H9 (cell line): ENCODE data around the gene IP6K3. TPM values are rescaled to one million over a fixed set of nuclear protein-coding genes. Genes with fewer than 3 reads are reported as not detected.

ENCODE experiments used
- DNase-seq: peaks from one replicate; pipeline ENCODE4 v3.0.0-alpha.2; 2017
- H2AFZ ChIP-seq: one replicate; pipeline ENCODE4 v1.6.1; 2013; ENCODE audit warnings: mild to moderate bottlenecking, low read length, control low read depth, moderate library complexity
- H2AK5ac ChIP-seq: 2 replicates; pipeline ENCODE4 v1.6.1; 2013; ENCODE audit warnings: low read length, control low read depth, mixed read lengths; ENCODE audit not compliant: insufficient read length
- H2BK120ac ChIP-seq: one replicate; pipeline ENCODE4 v1.6.1; 2013; ENCODE audit warnings: low read depth, mild to moderate bottlenecking, low read length, control low read depth, inconsistent platforms; ENCODE audit not compliant: poor library complexity, severe bottlenecking
- H2BK12ac ChIP-seq: 2 replicates; pipeline ENCODE4 v1.6.1; 2013; ENCODE audit warnings: low read length, control low read depth, mixed read lengths, low read depth; ENCODE audit not compliant: insufficient read length
- H2BK15ac ChIP-seq: 2 replicates; pipeline ENCODE4 v1.6.1; 2013; ENCODE audit warnings: low read depth, low read length, control low read depth
- H2BK20ac ChIP-seq: one replicate; pipeline ENCODE4 v1.6.1; 2013; ENCODE audit warnings: low read depth, mild to moderate bottlenecking, low read length, control low read depth, inconsistent platforms; ENCODE audit not compliant: poor library complexity, severe bottlenecking
- H2BK5ac ChIP-seq: 2 replicates; pipeline ENCODE4 v1.6.1; 2013; ENCODE audit warnings: low read length, control low read depth, mixed read lengths; ENCODE audit not compliant: insufficient read length
- H3K14ac ChIP-seq: 2 replicates; pipeline ENCODE4 v1.6.1; 2013; ENCODE audit warnings: low read length, control low read depth; ENCODE audit not compliant: insufficient read depth
- H3K18ac ChIP-seq: 2 replicates; pipeline ENCODE4 v1.6.1; 2013; ENCODE audit warnings: low read depth, mild to moderate bottlenecking, mixed read lengths, low read length, control low read depth; ENCODE audit not compliant: insufficient read length
- H3K23ac ChIP-seq: 2 replicates; pipeline ENCODE4 v1.6.1; 2013; ENCODE audit warnings: low read length, control low read depth, mixed read lengths, low read depth; ENCODE audit not compliant: insufficient read length
- H3K23me2 ChIP-seq: 2 replicates; pipeline ENCODE4 v1.6.1; 2013; ENCODE audit warnings: low read depth, mild to moderate bottlenecking, mixed read lengths, low read length, control low read depth; ENCODE audit not compliant: insufficient read length, poor library complexity, severe bottlenecking
- H3K27ac ChIP-seq: 2 replicates; pipeline ENCODE4 v1.5.1; 2013; ENCODE audit warnings: low read length, control low read depth, mixed read lengths, low read depth; ENCODE audit not compliant: insufficient read length
- H3K27me3 ChIP-seq: 2 replicates; pipeline ENCODE4 v1.6.1; 2013; ENCODE audit warnings: low read length, control low read depth, inconsistent platforms; ENCODE audit not compliant: insufficient read depth
- H3K4ac ChIP-seq: 2 replicates; pipeline ENCODE4 v1.6.1; 2013; ENCODE audit warnings: low read depth, mild to moderate bottlenecking, control low read depth, inconsistent platforms, low read length, moderate library complexity
- H3K4me1 ChIP-seq: 2 replicates; pipeline ENCODE4 v1.6.1; 2013; ENCODE audit warnings: low read length, control low read depth, inconsistent platforms; ENCODE audit not compliant: insufficient read depth
- H3K4me2 ChIP-seq: 2 replicates; pipeline ENCODE4 v1.6.1; 2013; ENCODE audit warnings: low read length, control low read depth, mixed read lengths; ENCODE audit not compliant: insufficient read length, insufficient read depth
- H3K56ac ChIP-seq: 2 replicates; pipeline ENCODE4 v1.6.1; 2013; ENCODE audit warnings: low read depth, mild to moderate bottlenecking, mixed read lengths, low read length, control low read depth; ENCODE audit not compliant: insufficient read length
- H3K79me1 ChIP-seq: 2 replicates; pipeline ENCODE4 v1.6.1; 2013; ENCODE audit warnings: low read depth, mild to moderate bottlenecking, moderate library complexity, low read length, control low read depth, inconsistent platforms; ENCODE audit not compliant: insufficient read depth, poor library complexity, severe bottlenecking
- H3K79me2 ChIP-seq: 2 replicates; pipeline ENCODE4 v1.6.1; 2013; ENCODE audit warnings: low read length, control low read depth, inconsistent platforms; ENCODE audit not compliant: insufficient read depth
- H3K9ac ChIP-seq: 2 replicates; pipeline ENCODE4 v1.6.1; 2013; ENCODE audit warnings: low read length, control low read depth, mixed read lengths; ENCODE audit not compliant: insufficient read length; ENCODE audit errors: extremely low read depth
- H3K9me3 ChIP-seq: one replicate; pipeline ENCODE4 v1.6.1; 2013; ENCODE audit warnings: low read depth, low read length, inconsistent platforms; ENCODE audit not compliant: control insufficient read depth
- H3T11ph ChIP-seq: one replicate; pipeline ENCODE4 v1.6.1; 2013; ENCODE audit warnings: mild to moderate bottlenecking, low read length, control low read depth, inconsistent platforms
- H4K20me1 ChIP-seq: one replicate; pipeline ENCODE4 v1.6.1; 2013; ENCODE audit not compliant: control insufficient read depth, insufficient read length, insufficient read depth
- H4K5ac ChIP-seq: 2 replicates; pipeline ENCODE4 v1.6.1; 2013; ENCODE audit warnings: low read depth, mild to moderate bottlenecking, mixed read lengths, low read length, control low read depth; ENCODE audit not compliant: insufficient read length
- H4K8ac ChIP-seq: replicated peaks from 2 replicates; pipeline ENCODE4 v1.6.1; 2013; ENCODE audit warnings: low read length, control low read depth, mixed read lengths, low read depth; ENCODE audit not compliant: insufficient read length
- H4K91ac ChIP-seq: 2 replicates; pipeline ENCODE4 v1.6.1; 2013; ENCODE audit warnings: low read depth, mild to moderate bottlenecking, moderate library complexity, mixed read lengths, low read length, control low read depth; ENCODE audit not compliant: insufficient read length
- H3K27ac Mint-ChIP-seq, 3 experiments: 2 replicates in 2 of 3; 3 replicates in 1 of 3; pipeline ENCODE4 v1.8.0; 2020 to 2021; ENCODE audit warnings: mixed read lengths in 3 of 3, mild to moderate bottlenecking in 1 of 3, moderate library complexity in 1 of 3
- H3K27me3 Mint-ChIP-seq: 2 replicates; pipeline ENCODE4 v1.8.0; 2021; ENCODE audit warnings: low read depth, mild to moderate bottlenecking, moderate library complexity, mixed read lengths
- H3K36me3 Mint-ChIP-seq, 3 experiments: 2 replicates in 2 of 3; 3 replicates in 1 of 3; pipeline ENCODE4 v1.8.0; 2020 to 2021; ENCODE audit warnings: low read depth in 3 of 3, mixed read lengths in 3 of 3; ENCODE audit not compliant: insufficient read depth in 1 of 3
- H3K4me1 Mint-ChIP-seq, 2 experiments: 2 replicates each; pipeline ENCODE4 v1.8.0; 2020; ENCODE audit warnings: mixed read lengths in 2 of 2
- H3K4me3 Mint-ChIP-seq, 2 experiments: 2 replicates in 1 of 2; 3 replicates in 1 of 2; pipeline ENCODE4 v1.8.0; 2020 to 2021; ENCODE audit warnings: mild to moderate bottlenecking in 2 of 2, mixed read lengths in 2 of 2, moderate library complexity in 1 of 2
- H3K9me3 Mint-ChIP-seq, 2 experiments: 2 replicates in 1 of 2; 3 replicates in 1 of 2; pipeline ENCODE4 v1.8.0; 2020; ENCODE audit warnings: mild to moderate bottlenecking in 2 of 2, mixed read lengths in 2 of 2, moderate library complexity in 1 of 2
- WGBS: extraction: QIAGEN DNeasy Blood & Tissue Kit; methylation state at CpG from one replicate; pipeline ENCODE4 v1.1.7; 2013; ENCODE audit warnings: missing lambda C conversion rate, low lambda C conversion rate, mixed read lengths; ENCODE audit not compliant: insufficient read length; ENCODE audit errors: extremely low coverage; 5-methylcytosine and 5-hydroxymethylcytosine counted together
- total RNA-seq: library from RNA; stranded (reverse); gene quantifications from 2 replicates; pipeline ENCODE4 v1.2.1, GENCODE V29; 2021
- TF ChIP-seq, protein P1 (sequence below): fragments of 200-600 bp; sonication (generic); conservative IDR thresholded peaks from 3 replicates; pipeline ENCODE4 v1.8.0; 2021; ENCODE audit warnings: antibody characterized with exemption, mild to moderate bottlenecking

IP6K3 gene
- total RNA-seq, 1 experiment from 2014 or later: 0.46 TPM

DNA sequence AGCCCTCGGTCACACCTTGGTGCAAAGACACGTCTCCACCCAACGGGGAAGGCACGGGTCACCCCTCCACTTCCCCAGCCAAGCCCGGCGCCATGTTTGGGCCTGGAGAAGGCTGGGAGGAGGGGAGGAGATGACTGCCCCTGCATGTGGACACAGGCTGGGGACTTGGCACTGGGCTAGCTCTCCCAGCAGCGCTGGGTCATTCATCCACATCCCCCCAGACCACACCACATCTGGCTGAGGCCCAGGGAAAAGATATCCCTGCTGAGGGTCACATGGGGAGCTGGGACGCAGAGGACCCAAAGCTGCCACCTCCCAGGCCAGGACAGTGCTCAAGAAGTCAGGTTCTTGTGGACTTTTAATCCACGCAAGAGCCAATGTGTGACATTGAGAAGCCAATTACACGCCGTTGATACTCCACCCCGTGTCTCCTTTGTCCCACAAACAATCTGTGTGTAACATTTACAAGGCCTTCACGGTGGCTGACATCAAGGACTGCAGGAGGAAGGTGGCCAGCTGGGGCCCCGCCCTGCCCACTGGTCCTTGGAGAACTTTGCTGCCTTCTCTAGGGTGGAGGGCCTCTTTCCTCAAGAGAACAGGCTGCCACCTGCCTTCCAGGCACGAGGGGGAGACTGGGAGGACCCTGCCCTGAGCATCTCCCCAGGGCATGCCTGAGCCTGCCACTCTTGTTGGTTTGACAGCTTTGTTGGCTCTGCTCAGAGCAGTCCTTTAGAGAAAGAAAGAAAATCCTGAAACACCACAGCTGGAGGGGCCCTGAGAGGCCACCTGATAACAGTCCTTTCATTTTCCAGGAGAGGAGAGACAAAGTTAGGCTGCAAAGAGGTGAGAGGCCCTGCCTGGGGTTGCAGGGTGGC, 5.3 kb upstream of the IP6K3 start:
- no peak overlapping the region for H3K9ac ChIP-seq
- H3K27me3 ChIP-seq: no peaks in the 10 kb centered on the region

More for the DNA sequence above, 5.3 kb upstream of the IP6K3 start:
- Histone ChIP-seq H3K23ac (no peak overlapping the region), H2BK120ac (no peak overlapping the region), H3K4me1 (no peaks in the 10 kb centered on the region), H4K8ac (no peak overlapping the region), H2AK5ac (no peak overlapping the region), H2AFZ (no peak overlapping the region), H4K5ac (no peak overlapping the region), H3K4ac (no peak overlapping the region), H2BK12ac (no peak overlapping the region), H3K9me3 (no peaks in the 10 kb centered on the region), H3K18ac (no peak overlapping the region), H2BK5ac (no peak overlapping the region), H3K79me1 (no peaks in the 10 kb centered on the region), H3K27ac (no peak overlapping the region), H4K91ac (no peak overlapping the region), H2BK15ac (no peak overlapping the region), H2BK20ac (no peak overlapping the region), H3T11ph (no peak overlapping the region), H3K23me2 (no peaks in the 10 kb centered on the region), H3K4me2 (no peak overlapping the region), H3K56ac (no peak overlapping the region), H4K20me1 (no peaks in the 10 kb centered on the region), H3K79me2 (no peaks in the 10 kb centered on the region), H3K14ac (no peak overlapping the region)
- Mint-ChIP-seq H3K4me1 (peaks cover 31 to 70% of the 10 kb centered on the region in 2 experiments), H3K36me3 (no peaks in the 10 kb centered on the region; a peak in 1 of 7 replicates), H3K9me3 (no peaks in the 10 kb centered on the region; a peak in 2 of 5 replicates), H3K27ac (no peak overlapping the region; a peak in 1 of 7 replicates), H3K4me3 (no peak overlapping the region), H3K27me3 (peaks cover 10% of the 10 kb centered on the region)
- TF ChIP-seq, protein P1, sequence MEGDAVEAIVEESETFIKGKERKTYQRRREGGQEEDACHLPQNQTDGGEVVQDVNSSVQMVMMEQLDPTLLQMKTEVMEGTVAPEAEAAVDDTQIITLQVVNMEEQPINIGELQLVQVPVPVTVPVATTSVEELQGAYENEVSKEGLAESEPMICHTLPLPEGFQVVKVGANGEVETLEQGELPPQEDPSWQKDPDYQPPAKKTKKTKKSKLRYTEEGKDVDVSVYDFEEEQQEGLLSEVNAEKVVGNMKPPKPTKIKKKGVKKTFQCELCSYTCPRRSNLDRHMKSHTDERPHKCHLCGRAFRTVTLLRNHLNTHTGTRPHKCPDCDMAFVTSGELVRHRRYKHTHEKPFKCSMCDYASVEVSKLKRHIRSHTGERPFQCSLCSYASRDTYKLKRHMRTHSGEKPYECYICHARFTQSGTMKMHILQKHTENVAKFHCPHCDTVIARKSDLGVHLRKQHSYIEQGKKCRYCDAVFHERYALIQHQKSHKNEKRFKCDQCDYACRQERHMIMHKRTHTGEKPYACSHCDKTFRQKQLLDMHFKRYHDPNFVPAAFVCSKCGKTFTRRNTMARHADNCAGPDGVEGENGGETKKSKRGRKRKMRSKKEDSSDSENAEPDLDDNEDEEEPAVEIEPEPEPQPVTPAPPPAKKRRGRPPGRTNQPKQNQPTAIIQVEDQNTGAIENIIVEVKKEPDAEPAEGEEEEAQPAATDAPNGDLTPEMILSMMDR: 0 out of 3 replicates have a peak, but pooled peaks have one; percentile 10
- no peak for DNase-seq
- no CpG with 5 or more reads among the region's 15 CpGs for WGBS
